Esophagus muscularis mucosa (tissue), 4 donors: ENCODE results near the gene SPSB3.

ENCODE experiments used
- CTCF ChIP-seq, 3 experiments: fragments of 200-600 bp in 2 of 3; fragments of 450-650 bp in 1 of 3; sonication (generic) in 2 of 3; IDR thresholded peaks; one replicate each; pipeline ENCODE4 v1.5.1; 2017 to 2019; ENCODE audit warnings: antibody characterized with exemption in 3 of 3, mild to moderate bottlenecking in 2 of 3, moderate library complexity in 1 of 3
- EP300 ChIP-seq: sonication (generic); formaldehyde crosslinking; IDR thresholded peaks from one replicate; pipeline ENCODE4 v1.6.1; 2017; ENCODE audit warnings: antibody characterized with exemption
- POLR2A ChIP-seq: fragments of 450-650 bp; IDR thresholded peaks from one replicate; pipeline ENCODE4 v1.6.1; 2017; ENCODE audit warnings: antibody characterized with exemption, moderate library complexity, mild to moderate bottlenecking, low read depth
- POLR2AphosphoS5 ChIP-seq, 2 donors: sonication (generic); formaldehyde crosslinking; IDR thresholded peaks; one replicate each; pipeline ENCODE4 v1.6.1; 2017; ENCODE audit warnings: antibody characterized with exemption in 2 of 2

DNA sequence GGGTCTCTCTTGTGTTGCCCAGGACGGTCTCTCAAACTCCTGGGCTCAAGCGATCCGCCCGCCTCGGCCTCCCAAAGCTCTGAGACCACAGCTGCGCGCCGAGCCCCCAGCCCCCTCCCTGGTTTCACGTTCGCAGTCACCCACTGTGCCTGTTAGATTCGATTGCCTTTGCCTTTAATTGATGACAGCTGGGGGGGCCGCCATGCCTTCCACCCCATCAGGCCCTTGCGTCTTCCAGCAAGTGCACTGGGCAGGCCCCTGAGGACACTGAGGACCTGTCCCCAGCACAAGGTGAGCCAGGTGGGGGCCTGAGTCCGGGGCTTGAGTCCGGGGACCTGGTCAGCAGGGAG lies 7.9 kb upstream of the SPSB3 start:
- TF ChIP-seq CTCF (IDR thresholded peaks at IDR 0.05) (no peak), EP300 (no peak), POLR2A (no peak), POLR2AphosphoS5 (IDR thresholded peaks at IDR 0.05) (no peak)
